H9 (cell line): ENCODE data around the gene BUD13. TPM values are rescaled to one million over a fixed set of nuclear protein-coding genes. Genes with fewer than 3 reads are reported as not detected.

Experiments
- DNase-seq: peaks from one replicate; pipeline ENCODE4 v3.0.0-alpha.2; 2017
- H2AFZ ChIP-seq: one replicate; pipeline ENCODE4 v1.6.1; 2013; ENCODE audit warnings: mild to moderate bottlenecking, low read length, control low read depth, moderate library complexity
- H2AK5ac ChIP-seq: 2 replicates; pipeline ENCODE4 v1.6.1; 2013; ENCODE audit warnings: low read length, control low read depth, mixed read lengths; ENCODE audit not compliant: insufficient read length
- H2BK120ac ChIP-seq: one replicate; pipeline ENCODE4 v1.6.1; 2013; ENCODE audit warnings: low read depth, mild to moderate bottlenecking, low read length, control low read depth, inconsistent platforms; ENCODE audit not compliant: poor library complexity, severe bottlenecking
- H2BK12ac ChIP-seq: 2 replicates; pipeline ENCODE4 v1.6.1; 2013; ENCODE audit warnings: low read length, control low read depth, mixed read lengths, low read depth; ENCODE audit not compliant: insufficient read length
- H2BK15ac ChIP-seq: 2 replicates; pipeline ENCODE4 v1.6.1; 2013; ENCODE audit warnings: low read depth, low read length, control low read depth
- H2BK20ac ChIP-seq: one replicate; pipeline ENCODE4 v1.6.1; 2013; ENCODE audit warnings: low read depth, mild to moderate bottlenecking, low read length, control low read depth, inconsistent platforms; ENCODE audit not compliant: poor library complexity, severe bottlenecking
- H2BK5ac ChIP-seq: 2 replicates; pipeline ENCODE4 v1.6.1; 2013; ENCODE audit warnings: low read length, control low read depth, mixed read lengths; ENCODE audit not compliant: insufficient read length
- H3K14ac ChIP-seq: 2 replicates; pipeline ENCODE4 v1.6.1; 2013; ENCODE audit warnings: low read length, control low read depth; ENCODE audit not compliant: insufficient read depth
- H3K18ac ChIP-seq: 2 replicates; pipeline ENCODE4 v1.6.1; 2013; ENCODE audit warnings: low read depth, mild to moderate bottlenecking, mixed read lengths, low read length, control low read depth; ENCODE audit not compliant: insufficient read length
- H3K23ac ChIP-seq: 2 replicates; pipeline ENCODE4 v1.6.1; 2013; ENCODE audit warnings: low read length, control low read depth, mixed read lengths, low read depth; ENCODE audit not compliant: insufficient read length
- H3K23me2 ChIP-seq: 2 replicates; pipeline ENCODE4 v1.6.1; 2013; ENCODE audit warnings: low read depth, mild to moderate bottlenecking, mixed read lengths, low read length, control low read depth; ENCODE audit not compliant: insufficient read length, poor library complexity, severe bottlenecking
- H3K27ac ChIP-seq: 2 replicates; pipeline ENCODE4 v1.5.1; 2013; ENCODE audit warnings: low read length, control low read depth, mixed read lengths, low read depth; ENCODE audit not compliant: insufficient read length
- H3K27me3 ChIP-seq: 2 replicates; pipeline ENCODE4 v1.6.1; 2013; ENCODE audit warnings: low read length, control low read depth, inconsistent platforms; ENCODE audit not compliant: insufficient read depth
- H3K4ac ChIP-seq: 2 replicates; pipeline ENCODE4 v1.6.1; 2013; ENCODE audit warnings: low read depth, mild to moderate bottlenecking, control low read depth, inconsistent platforms, low read length, moderate library complexity
- H3K4me1 ChIP-seq: 2 replicates; pipeline ENCODE4 v1.6.1; 2013; ENCODE audit warnings: low read length, control low read depth, inconsistent platforms; ENCODE audit not compliant: insufficient read depth
- H3K4me2 ChIP-seq: 2 replicates; pipeline ENCODE4 v1.6.1; 2013; ENCODE audit warnings: low read length, control low read depth, mixed read lengths; ENCODE audit not compliant: insufficient read length, insufficient read depth
- H3K56ac ChIP-seq: 2 replicates; pipeline ENCODE4 v1.6.1; 2013; ENCODE audit warnings: low read depth, mild to moderate bottlenecking, mixed read lengths, low read length, control low read depth; ENCODE audit not compliant: insufficient read length
- H3K79me1 ChIP-seq: 2 replicates; pipeline ENCODE4 v1.6.1; 2013; ENCODE audit warnings: low read depth, mild to moderate bottlenecking, moderate library complexity, low read length, control low read depth, inconsistent platforms; ENCODE audit not compliant: insufficient read depth, poor library complexity, severe bottlenecking
- H3K79me2 ChIP-seq: 2 replicates; pipeline ENCODE4 v1.6.1; 2013; ENCODE audit warnings: low read length, control low read depth, inconsistent platforms; ENCODE audit not compliant: insufficient read depth
- H3K9ac ChIP-seq: 2 replicates; pipeline ENCODE4 v1.6.1; 2013; ENCODE audit warnings: low read length, control low read depth, mixed read lengths; ENCODE audit not compliant: insufficient read length; ENCODE audit errors: extremely low read depth
- H3K9me3 ChIP-seq: one replicate; pipeline ENCODE4 v1.6.1; 2013; ENCODE audit warnings: low read depth, low read length, inconsistent platforms; ENCODE audit not compliant: control insufficient read depth
- H3T11ph ChIP-seq: one replicate; pipeline ENCODE4 v1.6.1; 2013; ENCODE audit warnings: mild to moderate bottlenecking, low read length, control low read depth, inconsistent platforms
- H4K20me1 ChIP-seq: one replicate; pipeline ENCODE4 v1.6.1; 2013; ENCODE audit not compliant: control insufficient read depth, insufficient read length, insufficient read depth
- H4K5ac ChIP-seq: 2 replicates; pipeline ENCODE4 v1.6.1; 2013; ENCODE audit warnings: low read depth, mild to moderate bottlenecking, mixed read lengths, low read length, control low read depth; ENCODE audit not compliant: insufficient read length
- H4K8ac ChIP-seq: replicated peaks from 2 replicates; pipeline ENCODE4 v1.6.1; 2013; ENCODE audit warnings: low read length, control low read depth, mixed read lengths, low read depth; ENCODE audit not compliant: insufficient read length
- H4K91ac ChIP-seq: 2 replicates; pipeline ENCODE4 v1.6.1; 2013; ENCODE audit warnings: low read depth, mild to moderate bottlenecking, moderate library complexity, mixed read lengths, low read length, control low read depth; ENCODE audit not compliant: insufficient read length
- H3K27ac Mint-ChIP-seq, 3 experiments: 2 replicates in 2 of 3; 3 replicates in 1 of 3; pipeline ENCODE4 v1.8.0; 2020 to 2021; ENCODE audit warnings: mixed read lengths in 3 of 3, mild to moderate bottlenecking in 1 of 3, moderate library complexity in 1 of 3
- H3K27me3 Mint-ChIP-seq: 2 replicates; pipeline ENCODE4 v1.8.0; 2021; ENCODE audit warnings: low read depth, mild to moderate bottlenecking, moderate library complexity, mixed read lengths
- H3K36me3 Mint-ChIP-seq, 3 experiments: 2 replicates in 2 of 3; 3 replicates in 1 of 3; pipeline ENCODE4 v1.8.0; 2020 to 2021; ENCODE audit warnings: low read depth in 3 of 3, mixed read lengths in 3 of 3; ENCODE audit not compliant: insufficient read depth in 1 of 3
- H3K4me1 Mint-ChIP-seq, 2 experiments: 2 replicates each; pipeline ENCODE4 v1.8.0; 2020; ENCODE audit warnings: mixed read lengths in 2 of 2
- H3K4me3 Mint-ChIP-seq, 2 experiments: 2 replicates in 1 of 2; 3 replicates in 1 of 2; pipeline ENCODE4 v1.8.0; 2020 to 2021; ENCODE audit warnings: mild to moderate bottlenecking in 2 of 2, mixed read lengths in 2 of 2, moderate library complexity in 1 of 2
- H3K9me3 Mint-ChIP-seq, 2 experiments: 2 replicates in 1 of 2; 3 replicates in 1 of 2; pipeline ENCODE4 v1.8.0; 2020; ENCODE audit warnings: mild to moderate bottlenecking in 2 of 2, mixed read lengths in 2 of 2, moderate library complexity in 1 of 2
- CTCF ChIP-seq: fragments of 200-600 bp; sonication (generic); conservative IDR thresholded peaks from 3 replicates; pipeline ENCODE4 v1.8.0; 2021; ENCODE audit warnings: antibody characterized with exemption, mild to moderate bottlenecking
- WGBS: extraction: QIAGEN DNeasy Blood & Tissue Kit; methylation state at CpG from one replicate; pipeline ENCODE4 v1.1.7; 2013; ENCODE audit warnings: missing lambda C conversion rate, low lambda C conversion rate, mixed read lengths; ENCODE audit not compliant: insufficient read length; ENCODE audit errors: extremely low coverage; 5-methylcytosine and 5-hydroxymethylcytosine counted together
- total RNA-seq: library from RNA; stranded (reverse); gene quantifications from 2 replicates; pipeline ENCODE4 v1.2.1, GENCODE V29; 2021

Gene BUD13
- total RNA-seq, 1 experiment from 2014 or later = 30.0 TPM

DNA sequence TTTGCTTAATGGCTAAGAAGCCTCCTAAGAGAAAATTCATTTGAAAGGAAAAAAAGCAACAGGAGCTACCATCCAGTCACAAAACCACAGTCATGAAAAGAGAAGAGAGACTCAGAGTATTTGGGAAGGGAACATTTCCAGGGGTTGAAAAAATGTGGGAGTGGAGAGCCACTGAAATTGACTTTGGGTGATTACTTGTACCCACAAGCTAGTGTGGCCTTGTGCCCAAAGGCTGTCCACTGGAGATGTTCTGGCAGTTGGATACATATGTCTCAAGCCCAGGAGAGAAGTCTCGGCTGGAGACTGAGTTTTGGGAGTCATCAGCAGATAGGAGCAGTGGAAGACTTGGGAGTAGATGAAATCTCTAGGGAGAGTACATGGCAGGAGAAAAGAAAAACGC lies 22.1 kb upstream of the BUD13 start:
- Mint-ChIP-seq H3K36me3 (no peaks in the 10 kb centered on the region), H3K9me3 (no peaks in the 10 kb centered on the region), H3K27ac (no peak overlapping the region), H3K4me1 (peaks cover 9 to 19% of the 10 kb centered on the region in 2 experiments), H3K27me3 (peaks cover 9% of the 10 kb centered on the region), H3K4me3 (no peak overlapping the region)
- Histone ChIP-seq H4K5ac (no peak overlapping the region), H3K4me1 (no peaks in the 10 kb centered on the region; the same call in 1 of the 2 replicates), H2BK5ac (no peak overlapping the region), H3K27me3 (no peaks in the 10 kb centered on the region), H3K4ac (no peak overlapping the region), H3K23ac (no peak overlapping the region), H4K20me1 (no peaks in the 10 kb centered on the region), H3K79me2 (no peaks in the 10 kb centered on the region), H3K27ac (no peak overlapping the region), H4K8ac (no peak overlapping the region), H2BK15ac (no peak overlapping the region), H3K14ac (no peak overlapping the region), H2BK12ac (no peak overlapping the region), H3K56ac (no peak overlapping the region), H3K9ac (no peak overlapping the region), H2AFZ (no peak overlapping the region), H3T11ph (no peak overlapping the region), H2BK120ac (no peak overlapping the region), H3K79me1 (no peaks in the 10 kb centered on the region), H2BK20ac (no peak overlapping the region), H3K4me2 (no peak overlapping the region), H2AK5ac (no peak overlapping the region), H3K9me3 (no peaks in the 10 kb centered on the region), H3K18ac (no peak overlapping the region), H4K91ac (no peak overlapping the region), H3K23me2 (no peaks in the 10 kb centered on the region)
- no peak for TF ChIP-seq CTCF
- no CpG with 5 or more reads among the region's 2 CpGs for WGBS
- no peak for DNase-seq
